ENCODE measurements around the gene PRSS1. TPM values are rescaled to one million over a fixed set of nuclear protein-coding genes. Genes with fewer than 3 reads are reported as not detected.

Gene PRSS1
- polyA plus RNA-seq, 1 donor: not detected

DNA sequence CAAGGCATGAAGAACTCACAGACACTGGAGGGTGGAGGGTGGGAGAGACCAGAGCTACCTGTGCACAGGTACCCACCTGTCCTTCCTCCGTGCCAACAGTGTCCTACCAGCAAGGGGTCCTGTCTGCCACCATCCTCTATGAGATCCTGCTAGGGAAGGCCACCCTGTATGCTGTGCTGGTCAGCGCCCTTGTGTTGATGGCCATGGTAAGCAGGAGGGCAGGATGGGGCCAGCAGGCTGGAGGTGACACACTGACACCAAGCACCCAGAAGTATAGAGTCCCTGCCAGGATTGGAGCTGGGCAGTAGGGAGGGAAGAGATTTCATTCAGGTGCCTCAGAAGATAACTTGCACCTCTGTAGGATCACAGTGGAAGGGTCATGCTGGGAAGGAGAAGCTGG lies 43.3 kb downstream of the PRSS1 start:
- DNase-seq (ENCODE audit: low read depth): no peak

DNA sequence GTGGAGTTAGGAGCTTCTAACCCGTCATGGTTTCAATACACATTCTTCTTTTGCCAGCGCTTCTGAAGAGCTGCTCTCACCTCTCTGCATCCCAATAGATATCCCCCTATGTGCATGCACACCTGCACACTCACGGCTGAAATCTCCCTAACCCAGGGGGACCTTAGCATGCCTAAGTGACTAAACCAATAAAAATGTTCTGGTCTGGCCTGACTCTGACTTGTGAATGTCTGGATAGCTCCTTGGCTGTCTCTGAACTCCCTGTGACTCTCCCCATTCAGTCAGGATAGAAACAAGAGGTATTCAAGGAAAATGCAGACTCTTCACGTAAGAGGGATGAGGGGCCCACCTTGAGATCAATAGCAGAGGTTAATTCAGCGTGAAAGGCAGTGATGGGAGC lies 43.9 kb downstream of the PRSS1 start:
- no peak for DNase-seq (ENCODE audit: low read depth)

DNA sequence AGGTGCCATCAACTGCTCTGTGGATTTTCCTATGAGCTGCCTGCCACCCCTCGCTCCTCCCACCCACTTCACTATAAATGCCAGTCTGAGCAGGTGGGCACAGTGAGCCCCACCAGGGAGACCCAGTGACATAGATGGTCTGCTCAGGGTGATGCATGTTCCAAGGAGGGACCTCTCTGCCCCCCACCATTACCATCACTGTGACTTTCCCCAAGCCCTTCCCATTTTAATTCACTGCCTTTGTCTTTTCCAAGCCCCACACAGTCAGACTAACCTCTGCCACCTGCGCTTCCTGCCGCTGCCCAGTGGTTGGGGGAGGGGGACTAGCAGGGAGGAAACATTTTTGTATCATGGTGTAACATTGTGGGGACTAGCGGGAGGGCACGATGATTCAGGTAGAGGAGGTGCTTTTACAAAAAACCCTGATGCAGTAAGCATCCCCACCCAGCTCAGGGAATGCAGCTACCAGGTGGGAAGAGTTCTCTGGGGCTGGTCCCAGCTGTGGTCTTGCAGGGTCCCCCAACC lies 46.1 kb downstream of the PRSS1 start:
- DNase-seq (ENCODE audit: low read depth): no peak

DNA sequence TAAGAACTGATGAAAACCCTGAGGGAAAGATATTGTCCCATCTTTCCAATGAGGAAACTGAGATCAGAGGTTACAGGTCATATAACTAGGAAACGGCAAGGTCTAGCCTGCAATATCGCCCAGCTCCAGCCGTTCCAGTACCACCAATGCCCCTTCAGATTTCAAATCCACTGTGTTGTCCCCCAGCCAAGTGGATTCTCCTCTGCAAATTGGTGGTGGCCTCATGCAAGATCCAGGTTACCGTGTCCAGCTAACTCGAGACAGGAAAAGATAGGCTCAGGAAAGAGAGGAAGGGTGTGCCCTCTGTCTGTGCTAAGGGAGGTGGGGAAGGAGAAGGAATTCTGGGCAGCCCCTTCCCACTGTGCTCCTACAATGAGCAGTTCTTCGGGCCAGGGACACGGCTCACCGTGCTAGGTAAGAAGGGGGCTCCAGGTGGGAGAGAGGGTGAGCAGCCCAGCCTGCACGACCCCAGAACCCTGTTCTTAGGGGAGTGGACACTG lies 46.8 kb downstream of the PRSS1 start:
- no peak for DNase-seq (ENCODE audit: low read depth)

DNA sequence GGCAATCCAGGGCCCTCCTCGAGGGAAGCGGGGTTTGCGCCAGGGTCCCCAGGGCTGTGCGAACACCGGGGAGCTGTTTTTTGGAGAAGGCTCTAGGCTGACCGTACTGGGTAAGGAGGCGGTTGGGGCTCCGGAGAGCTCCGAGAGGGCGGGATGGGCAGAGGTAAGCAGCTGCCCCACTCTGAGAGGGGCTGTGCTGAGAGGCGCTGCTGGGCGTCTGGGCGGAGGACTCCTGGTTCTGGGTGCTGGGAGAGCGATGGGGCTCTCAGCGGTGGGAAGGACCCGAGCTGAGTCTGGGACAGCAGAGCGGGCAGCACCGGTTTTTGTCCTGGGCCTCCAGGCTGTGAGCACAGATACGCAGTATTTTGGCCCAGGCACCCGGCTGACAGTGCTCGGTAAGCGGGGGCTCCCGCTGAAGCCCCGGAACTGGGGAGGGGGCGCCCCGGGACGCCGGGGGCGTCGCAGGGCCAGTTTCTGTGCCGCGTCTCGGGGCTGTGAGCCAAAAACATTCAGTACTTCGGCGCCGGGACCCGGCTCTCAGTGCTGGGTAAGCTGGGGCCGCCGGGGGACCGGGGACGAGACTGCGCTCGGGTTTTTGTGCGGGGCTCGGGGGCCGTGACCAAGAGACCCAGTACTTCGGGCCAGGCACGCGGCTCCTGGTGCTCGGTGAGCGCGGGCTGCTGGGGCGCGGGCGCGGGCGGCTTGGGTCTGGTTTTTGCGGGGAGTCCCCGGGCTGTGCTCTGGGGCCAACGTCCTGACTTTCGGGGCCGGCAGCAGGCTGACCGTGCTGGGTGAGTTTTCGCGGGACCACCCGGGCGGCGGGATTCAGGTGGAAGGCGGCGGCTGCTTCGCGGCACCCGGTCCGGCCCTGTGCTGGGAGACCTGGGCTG lies 47.5 kb downstream of the PRSS1 start:
- no peak for DNase-seq (ENCODE audit: low read depth)

DNA sequence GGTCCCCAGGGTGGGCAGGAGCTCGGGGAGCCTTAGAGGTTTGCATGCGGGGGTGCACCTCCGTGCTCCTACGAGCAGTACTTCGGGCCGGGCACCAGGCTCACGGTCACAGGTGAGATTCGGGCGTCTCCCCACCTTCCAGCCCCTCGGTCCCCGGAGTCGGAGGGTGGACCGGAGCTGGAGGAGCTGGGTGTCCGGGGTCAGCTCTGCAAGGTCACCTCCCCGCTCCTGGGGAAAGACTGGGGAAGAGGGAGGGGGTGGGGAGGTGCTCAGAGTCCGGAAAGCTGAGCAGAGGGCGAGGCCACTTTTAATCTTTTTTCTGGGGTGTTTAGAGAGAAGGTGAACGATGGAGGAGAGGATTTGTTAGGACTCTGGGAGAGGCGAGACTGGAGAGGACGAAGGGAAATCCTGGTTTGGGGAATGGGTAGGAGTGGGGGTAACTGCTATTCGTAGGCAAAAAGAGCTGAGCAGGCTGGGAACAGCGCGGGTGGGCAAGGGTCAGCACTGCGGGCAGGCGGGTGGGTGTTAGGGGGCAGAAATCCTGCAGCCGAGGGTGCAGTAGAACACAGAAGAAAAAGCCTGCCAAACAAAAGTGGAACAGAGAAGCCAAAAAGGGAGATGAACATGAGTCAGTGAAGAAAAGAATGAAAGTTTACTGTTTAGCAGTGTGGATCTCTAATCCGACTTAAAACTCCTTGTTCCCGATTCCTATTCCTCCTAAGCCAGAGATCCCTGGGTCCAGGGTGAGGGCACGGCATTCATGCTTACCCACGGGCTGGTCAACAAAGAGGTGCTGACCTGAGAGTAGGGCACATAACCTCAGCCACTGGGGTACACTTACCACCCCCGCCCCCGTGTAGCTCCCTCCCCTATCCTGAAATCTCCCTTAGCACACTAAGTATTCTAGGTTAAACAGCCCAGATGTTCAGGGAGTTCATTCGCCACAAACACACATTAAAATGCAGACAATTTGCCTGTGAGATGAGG lies 48.4 kb downstream of the PRSS1 start:
- no peak for DNase-seq (ENCODE audit: low read depth)

DNA sequence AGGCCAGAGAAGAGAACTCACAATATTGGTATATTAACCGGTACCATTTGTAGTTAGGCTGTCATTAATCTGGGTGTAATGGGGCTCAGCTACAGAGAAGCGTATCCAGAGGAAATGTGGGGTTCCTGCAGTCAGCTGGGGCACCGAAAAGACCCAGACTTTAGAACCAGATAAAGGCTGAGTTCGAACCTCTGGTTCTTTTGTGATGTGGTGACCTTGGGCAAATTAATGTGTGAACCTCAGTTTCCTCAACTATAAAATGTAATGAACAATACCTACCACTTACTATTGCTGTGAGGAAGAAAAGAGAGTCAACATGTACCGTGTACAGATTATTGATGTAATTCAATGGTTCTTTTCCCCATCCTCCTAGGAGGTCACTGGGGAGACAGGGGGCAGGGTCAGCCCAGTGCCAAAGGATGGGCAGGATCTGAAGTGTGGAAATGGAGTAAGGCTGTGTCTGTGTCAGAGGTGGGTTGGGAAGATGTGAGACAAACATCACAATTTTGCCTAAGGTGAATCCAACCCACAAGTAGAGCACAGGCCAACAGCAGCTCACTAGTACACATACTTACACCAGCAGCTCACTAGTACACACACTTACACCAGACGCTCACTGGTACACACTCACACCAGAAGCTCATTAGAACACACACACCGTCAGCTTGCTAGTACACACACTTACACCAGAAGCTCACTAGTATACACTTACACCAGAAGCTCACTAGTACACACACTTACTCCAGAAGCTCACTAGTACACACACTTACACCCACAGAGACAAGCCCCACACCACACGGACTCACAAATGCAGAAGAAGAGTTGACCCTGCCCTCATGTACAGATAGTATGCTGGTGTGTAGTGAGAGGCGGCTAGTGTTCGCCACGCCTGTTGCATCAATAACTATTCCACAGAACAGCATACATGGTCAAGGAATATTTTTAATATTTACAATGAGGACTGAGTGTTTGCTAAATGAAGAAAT lies 49.5 kb downstream of the PRSS1 start:
- DNase-seq (ENCODE audit: low read depth): no peak

DNA sequence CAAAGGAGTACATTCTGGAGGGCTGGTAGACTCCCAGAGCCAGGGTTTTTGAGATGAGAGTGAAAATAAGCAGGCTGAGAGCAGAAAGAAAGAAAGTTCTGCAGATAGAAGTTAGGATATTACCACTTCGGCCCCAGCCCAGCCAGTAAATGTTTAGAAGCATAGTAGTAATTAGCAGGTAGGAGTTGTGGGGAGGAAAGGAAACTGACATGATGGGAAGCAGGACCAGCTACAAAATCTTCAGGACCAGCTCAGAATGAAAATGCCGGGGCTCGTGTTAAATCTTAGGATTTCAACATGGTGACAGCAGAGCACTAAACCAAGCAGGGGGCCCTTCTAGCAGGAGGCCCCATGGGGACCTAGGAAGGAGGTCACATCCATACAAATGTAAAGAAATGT lies 50.2 kb downstream of the PRSS1 start:
- no peak for DNase-seq (ENCODE audit: low read depth)

DNA sequence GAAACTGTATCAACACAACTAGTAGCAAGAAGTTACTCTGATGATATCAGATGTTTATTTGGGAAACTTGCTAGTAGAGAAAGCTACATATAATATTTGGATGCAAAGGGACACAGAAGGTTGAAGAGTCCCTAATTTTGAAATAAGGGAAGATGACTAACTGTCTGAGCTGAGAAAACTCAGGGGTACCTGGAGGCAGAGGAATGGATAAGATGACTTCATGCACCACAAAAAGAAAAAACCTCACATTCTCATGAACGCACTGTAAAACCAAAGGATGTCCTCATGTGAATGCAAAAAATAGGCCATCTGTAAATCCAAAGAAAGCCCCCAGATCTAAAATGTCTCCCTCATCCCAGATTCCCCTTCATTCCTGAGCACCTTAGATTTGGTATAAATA lies 50.8 kb downstream of the PRSS1 start:
- DNase-seq (ENCODE audit: low read depth): no peak

DNA sequence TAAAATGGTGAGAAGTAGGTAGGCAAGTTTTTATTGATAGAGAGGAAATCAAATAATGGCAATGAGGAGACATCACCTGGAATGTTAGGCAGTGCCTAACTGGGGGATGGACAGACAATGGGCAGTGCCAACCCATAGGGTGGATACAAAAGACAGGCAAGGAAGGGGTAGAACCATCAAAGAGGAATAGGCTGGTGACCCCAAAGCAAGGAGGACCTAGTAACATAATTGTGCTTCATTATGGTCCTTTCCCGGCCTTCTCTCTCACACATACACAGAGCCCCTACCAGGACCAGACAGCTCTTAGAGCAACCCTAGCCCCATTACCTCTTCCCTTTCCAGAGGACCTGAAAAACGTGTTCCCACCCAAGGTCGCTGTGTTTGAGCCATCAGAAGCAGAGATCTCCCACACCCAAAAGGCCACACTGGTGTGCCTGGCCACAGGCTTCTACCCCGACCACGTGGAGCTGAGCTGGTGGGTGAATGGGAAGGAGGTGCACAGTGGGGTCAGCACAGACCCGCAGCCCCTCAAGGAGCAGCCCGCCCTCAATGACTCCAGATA lies 51.5 kb downstream of the PRSS1 start:
- no peak for DNase-seq (ENCODE audit: low read depth)

DNA sequence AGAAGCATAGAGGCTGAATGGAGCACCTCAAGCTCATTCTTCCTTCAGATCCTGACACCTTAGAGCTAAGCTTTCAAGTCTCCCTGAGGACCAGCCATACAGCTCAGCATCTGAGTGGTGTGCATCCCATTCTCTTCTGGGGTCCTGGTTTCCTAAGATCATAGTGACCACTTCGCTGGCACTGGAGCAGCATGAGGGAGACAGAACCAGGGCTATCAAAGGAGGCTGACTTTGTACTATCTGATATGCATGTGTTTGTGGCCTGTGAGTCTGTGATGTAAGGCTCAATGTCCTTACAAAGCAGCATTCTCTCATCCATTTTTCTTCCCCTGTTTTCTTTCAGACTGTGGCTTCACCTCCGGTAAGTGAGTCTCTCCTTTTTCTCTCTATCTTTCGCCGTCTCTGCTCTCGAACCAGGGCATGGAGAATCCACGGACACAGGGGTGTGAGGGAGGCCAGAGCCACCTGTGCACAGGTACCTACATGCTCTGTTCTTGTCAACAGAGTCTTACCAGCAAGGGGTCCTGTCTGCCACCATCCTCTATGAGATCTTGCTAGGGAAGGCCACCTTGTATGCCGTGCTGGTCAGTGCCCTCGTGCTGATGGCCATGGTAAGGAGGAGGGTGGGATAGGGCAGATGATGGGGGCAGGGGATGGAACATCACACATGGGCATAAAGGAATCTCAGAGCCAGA lies 52.5 kb downstream of the PRSS1 start:
- no peak for DNase-seq (ENCODE audit: low read depth)

DNA sequence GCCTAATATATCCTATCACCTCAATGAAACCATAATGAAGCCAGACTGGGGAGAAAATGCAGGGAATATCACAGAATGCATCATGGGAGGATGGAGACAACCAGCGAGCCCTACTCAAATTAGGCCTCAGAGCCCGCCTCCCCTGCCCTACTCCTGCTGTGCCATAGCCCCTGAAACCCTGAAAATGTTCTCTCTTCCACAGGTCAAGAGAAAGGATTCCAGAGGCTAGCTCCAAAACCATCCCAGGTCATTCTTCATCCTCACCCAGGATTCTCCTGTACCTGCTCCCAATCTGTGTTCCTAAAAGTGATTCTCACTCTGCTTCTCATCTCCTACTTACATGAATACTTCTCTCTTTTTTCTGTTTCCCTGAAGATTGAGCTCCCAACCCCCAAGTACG lies 53.0 kb downstream of the PRSS1 start:
- no peak for DNase-seq (ENCODE audit: low read depth)

Other genes with a start within 250 kb of the PRSS1 start
- not detected for gene PRSS2, start 21.5 kb downstream of the PRSS1 start, polyA plus RNA-seq (ENCODE audit: insufficient read length)
- gene EPHB6, start 105.6 kb downstream of the PRSS1 start, polyA plus RNA-seq (ENCODE audit: insufficient read length): 4.2 TPM
- 0.09 TPM for gene TRPV6, start 136.3 kb downstream of the PRSS1 start, polyA plus RNA-seq (ENCODE audit: insufficient read length)
- 0.15 TPM for gene TRPV5, start 184.3 kb downstream of the PRSS1 start, polyA plus RNA-seq (ENCODE audit: insufficient read length)
- gene LLCFC1, start 190.0 kb downstream of the PRSS1 start, polyA plus RNA-seq (ENCODE audit: insufficient read length): 0.25 TPM
- gene KEL, start 212.9 kb downstream of the PRSS1 start, polyA plus RNA-seq (ENCODE audit: insufficient read length): 0.87 TPM